K562 (cell line): ENCODE results near the gene CARMIL1. TPM values are rescaled to one million over a fixed set of nuclear protein-coding genes. Genes with fewer than 3 reads are reported as not detected.

Experiments used
- ATAC-seq: fragments of 200-7000 bp; cut with Tn5 transposase; 3 replicates; pipeline ENCODE4 v1.9.1; 2020; ENCODE audit warnings: moderate library complexity
- BruUV-seq: library from RNA; stranded (reverse); fragments of 400-500 nt; replicated peaks from 2 replicates; lab custom pipeline; 2021; lab: Mats Ljungman, UMichigan
- CTCF ChIA-PET: fragments of 300-600 bp; formaldehyde crosslinking; extraction: SDS; loops from one replicate; lab custom pipeline; 2021; ENCODE audit warnings: low intra/inter-chr PET ratio; lab: Yijun Ruan, JAX
- POLR2A ChIA-PET: fragments of 300-600, 350-650 bp; sonication (Branson Sonifier 250); formaldehyde crosslinking; extraction: SDS; loops from one replicate; lab custom pipeline; 2021; ENCODE audit warnings: antibody characterized with exemption, inconsistent platforms; lab: Yijun Ruan, JAX
- DNase-seq, 4 experiments: peaks; one replicate each; pipeline versions ENCODE4 v3.0.0 to v3.0.0-alpha.2; 2011 to 2018; ENCODE audit warnings: low spot score in 3 of 4, mixed read lengths in 3 of 4; ENCODE audit errors: extremely low read depth in 1 of 4
- FAIRE-seq: peaks from 2 replicates; lab custom pipeline; 2011; peaks lifted over from hg19 to GRCh38; lab: Jason Lieb, UNC
- H2AFZ ChIP-seq: 2 replicates; pipeline ENCODE4 v1.6.0; 2011; ENCODE audit warnings: low read depth, low read length, control low read depth, inconsistent platforms
- H3K27ac ChIP-seq: fragments of 200-600 bp; 3 replicates; pipeline ENCODE4 v1.8.0; 2011; ENCODE audit warnings: low read depth, mild to moderate bottlenecking, control low read depth, inconsistent platforms, low read length, moderate library complexity, mixed read lengths; ENCODE audit errors: extremely low read depth
- H3K27me3 ChIP-seq, 2 experiments: fragments of 300-600 bp in 1 of 2; 2 replicates in 1 of 2; 3 replicates in 1 of 2; pipeline versions ENCODE4 v1.6.0 to v1.8.0; 2011; ENCODE audit warnings: inconsistent platforms in 2 of 2, low read length in 2 of 2, mild to moderate bottlenecking in 1 of 2, mixed read lengths in 1 of 2, moderate library complexity in 1 of 2; ENCODE audit not compliant: control insufficient read depth in 2 of 2, insufficient read depth in 2 of 2
- H3K36me3 ChIP-seq: fragments of 300-600 bp; 3 replicates; pipeline ENCODE4 v1.8.0; 2011; ENCODE audit warnings: mild to moderate bottlenecking, low read length, inconsistent platforms; ENCODE audit not compliant: control insufficient read depth, insufficient read depth
- H3K4me1 ChIP-seq, 2 experiments: fragments of 200-600 bp in 1 of 2; replicated peaks in 1 of 2; 2 replicates in 1 of 2; 3 replicates in 1 of 2; pipeline versions ENCODE4 v1.5.1 to v1.8.0; 2011; ENCODE audit warnings: inconsistent platforms in 2 of 2, low read length in 2 of 2, mild to moderate bottlenecking in 1 of 2, mixed read lengths in 1 of 2, moderate library complexity in 1 of 2; ENCODE audit not compliant: control insufficient read depth in 2 of 2, insufficient read depth in 2 of 2
- H3K4me2 ChIP-seq: 2 replicates; pipeline ENCODE4 v1.6.1; 2011; ENCODE audit warnings: low read length, control low read depth, inconsistent platforms, mixed read lengths; ENCODE audit not compliant: insufficient read depth
- H3K4me3 ChIP-seq: fragments of 200-600 bp; sonication (generic), shearing (Covaris generic); 2 replicates; pipeline ENCODE4 v1.5.1; 2016; ENCODE audit warnings: control low read depth, inconsistent platforms
- H3K79me2 ChIP-seq: fragments of 200-600 bp; 3 replicates; pipeline ENCODE4 v1.8.0; 2011; ENCODE audit warnings: low read length, inconsistent platforms; ENCODE audit not compliant: control insufficient read depth, insufficient read depth
- H3K9ac ChIP-seq, 2 experiments: 2 replicates each; pipeline versions ENCODE4 v1.6.0 to v1.6.1; 2011; ENCODE audit warnings: low read depth in 2 of 2, low read length in 2 of 2, control low read depth in 1 of 2, inconsistent platforms in 1 of 2, mild to moderate bottlenecking in 1 of 2, mixed read lengths in 1 of 2; ENCODE audit not compliant: insufficient read depth in 1 of 2
- H3K9me1 ChIP-seq: one replicate; pipeline ENCODE4 v1.6.0; 2011; ENCODE audit warnings: inconsistent platforms, mild to moderate bottlenecking, low read length, moderate library complexity; ENCODE audit not compliant: control insufficient read depth, insufficient read depth
- H3K9me3 ChIP-seq: replicated peaks from 2 replicates; pipeline ENCODE4 v1.5.1; 2011; ENCODE audit warnings: low read depth, low read length, inconsistent platforms; ENCODE audit not compliant: control insufficient read depth, insufficient read depth
- H4K20me1 ChIP-seq: replicated peaks from 2 replicates; pipeline ENCODE4 v1.6.1; 2011; ENCODE audit warnings: low read length, inconsistent platforms, mixed read lengths; ENCODE audit not compliant: control insufficient read depth, insufficient read depth
- FOXK2 ChIP-seq, 2 experiments: fragments of 450-650 bp; IDR thresholded peaks in 1 of 2; conservative IDR thresholded peaks in 1 of 2; 2 replicates each; pipeline ENCODE4 v1.6.1; 2016; ENCODE audit warnings: low read depth in 2 of 2, mild to moderate bottlenecking in 1 of 2
- HDAC8 ChIP-seq: fragments of 450-650 bp; IDR thresholded peaks from 2 replicates; pipeline ENCODE4 v1.6.1; 2016; ENCODE audit warnings: mild to moderate bottlenecking, missing genetic modification characterization, moderate library complexity, missing compliant biosample characterization
- IFI16 ChIP-seq: fragments of 250-450 bp; sonication (Bioruptor Pico); IDR thresholded peaks from 2 replicates; pipeline ENCODE4 v2.1.2; 2022; ENCODE audit warnings: mild to moderate bottlenecking, inconsistent platforms
- MCM7 ChIP-seq, 2 experiments: fragments of 450-650 bp; IDR thresholded peaks; 2 replicates each; pipeline ENCODE4 v1.6.1; 2016 to 2018
- PHB2 ChIP-seq: fragments of 450-650 bp; IDR thresholded peaks from 2 replicates; pipeline ENCODE4 v1.6.1; 2017; ENCODE audit warnings: low read depth
- PHF20 ChIP-seq: fragments of 450-650 bp; IDR thresholded peaks from 2 replicates; pipeline ENCODE4 v1.6.1; 2018; ENCODE audit not compliant: partially characterized antibody
- SIN3B ChIP-seq: fragments of 450-650 bp; IDR thresholded peaks from 2 replicates; pipeline ENCODE4 v1.6.1; 2017; ENCODE audit warnings: low read depth, mild to moderate bottlenecking, moderate library complexity
- ZNF184 ChIP-seq: sonication (generic); formaldehyde crosslinking; IDR thresholded peaks from 2 replicates; pipeline ENCODE4 v1.5.0; 2020; ENCODE audit warnings: missing genetic modification reagents
- ZNF224 ChIP-seq: sonication (generic); formaldehyde crosslinking; IDR thresholded peaks from 2 replicates; pipeline ENCODE4 v1.8.0; 2022; ENCODE audit warnings: mild to moderate bottlenecking, missing genetic modification reagents
- WGBS: fragments of 100-300 bp; shearing (Covaris generic); methylation state at CpG from one replicate; pipeline ENCODE4 v1.1.6; 2016; ENCODE audit warnings: low coverage, mixed read lengths; ENCODE audit not compliant: insufficient coverage; ENCODE audit errors: missing lambda C conversion rate; 5-methylcytosine and 5-hydroxymethylcytosine counted together
- in situ Hi-C: fragments of 300-500 bp; cut with MboI; formaldehyde crosslinking; loops from 4 replicates; pipeline ENCODE4 v1.15.0; 2018; ENCODE audit warnings: inconsistent platforms, mixed read lengths
- intact Hi-C: fragments of 100-400 bp; cut with micrococcal nuclease; formaldehyde crosslinking; loops from 2 replicates; pipeline ENCODE4 v1.14.2; 2022
- polyA plus RNA-seq, 8 experiments: library from polyadenylated mRNA; depleted of rRNA in 4 of 8; stranded (reverse) in 5 of 8; unstranded in 3 of 8; fragments of >200 nt; fragmentation: Nextera tagmentation in 2 of 8; fragmentation: Illumina TruSeq in 1 of 8; extraction: Ambion mirVana in 2 of 8; extraction: Trizol in 1 of 8; gene quantifications; 2 replicates each; pipeline versions ENCODE4 v1.2.1 to v1.2.3, GENCODE V29; 2011 to 2014; ENCODE audit warnings: inconsistent platforms in 1 of 8, missing spikeins in 1 of 8
- total RNA-seq, 7 experiments: library from RNA; depleted of rRNA in 6 of 7; stranded (reverse); fragments of >200 nt in 6 of 7; fragmentation: Illumina TruSeq in 2 of 7; extraction: Trizol in 2 of 7; gene quantifications; 2 replicates each; pipeline versions ENCODE4 v1.2.1 to v1.2.3, GENCODE V29; 2011 to 2021; ENCODE audit warnings: low replicate concordance in 1 of 7
- TF ChIP-seq, protein P1 (sequence below), 2 experiments: fragments of 450-650 bp; IDR thresholded peaks; 2 replicates each; pipeline ENCODE4 v1.6.1; 2016; ENCODE audit warnings: mild to moderate bottlenecking in 2 of 2, borderline replicate concordance in 1 of 2, low read depth in 1 of 2, moderate library complexity in 1 of 2

Gene CARMIL1
- total and polyA plus RNA-seq, 9 of the 15 experiments (the other 6 are each of a cell fraction or from before 2014, with no cell fraction given): 0.04 to 0.32 (median 0.10) TPM; not detected in 1

GRCh38 chr6:25287941-25288340, 8.8 kb downstream of the CARMIL1 start (continued):
- no peak for TF ChIP-seq PHF20
- no peak for TF ChIP-seq PHB2
- no peak for TF ChIP-seq IFI16 (CRISPR knock-in tag)
- no peak for TF ChIP-seq SIN3B
- no peak for TF ChIP-seq HDAC8
- no peak for TF ChIP-seq FOXK2 (conservative IDR thresholded peaks at IDR 0.05 in 1 of 2, IDR thresholded peaks at IDR 0.05 in 1 of 2; ENCODE audit: low read depth in 2 of 2)
- no peak for TF ChIP-seq ZNF184 (CRISPR knock-in tag)

DNA sequence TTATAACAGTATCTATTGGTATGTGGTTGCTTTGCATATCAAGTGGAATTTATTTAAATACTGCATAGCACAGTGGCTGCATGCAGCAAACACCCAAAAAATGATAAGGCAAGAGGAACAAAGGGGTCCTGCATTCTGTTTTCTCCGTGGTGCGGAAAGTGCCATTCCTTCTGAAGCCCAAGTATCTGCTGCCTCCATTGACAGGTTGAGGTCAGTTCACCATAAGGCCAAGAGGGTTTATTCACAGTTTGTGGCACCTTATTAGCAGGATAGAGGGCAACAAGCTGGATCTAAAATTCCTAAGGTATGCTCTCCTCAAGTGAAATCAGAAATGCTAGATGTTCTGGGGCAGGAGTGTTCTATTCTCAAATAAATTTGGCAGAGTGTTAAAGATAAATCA, 9.3 kb downstream of the CARMIL1 start:
- POLR2A ChIA-PET: no interaction called here
- no peak overlapping the region for H2AFZ ChIP-seq

More for the DNA sequence above, 9.3 kb downstream of the CARMIL1 start:
- H3K4me3 ChIP-seq: no peak overlapping the region
- no peaks in the 10 kb centered on the region for H3K9me3 ChIP-seq
- intact Hi-C loops: no loop called here
- no peak overlapping the region for H3K27ac ChIP-seq
- peaks cover 0 to 4% of the 10 kb centered on the region in 2 experiments; a peak in 3 of 5 replicates for H3K27me3 ChIP-seq
- no peaks in the 10 kb centered on the region for H3K4me1 ChIP-seq
- DNase-seq: no peak
- H3K4me2 ChIP-seq: no peak overlapping the region
- CTCF ChIA-PET: no interaction called here
- TF ChIP-seq MCM7 (IDR thresholded peaks at IDR 0.05): no peak
- TF ChIP-seq, protein P1, sequence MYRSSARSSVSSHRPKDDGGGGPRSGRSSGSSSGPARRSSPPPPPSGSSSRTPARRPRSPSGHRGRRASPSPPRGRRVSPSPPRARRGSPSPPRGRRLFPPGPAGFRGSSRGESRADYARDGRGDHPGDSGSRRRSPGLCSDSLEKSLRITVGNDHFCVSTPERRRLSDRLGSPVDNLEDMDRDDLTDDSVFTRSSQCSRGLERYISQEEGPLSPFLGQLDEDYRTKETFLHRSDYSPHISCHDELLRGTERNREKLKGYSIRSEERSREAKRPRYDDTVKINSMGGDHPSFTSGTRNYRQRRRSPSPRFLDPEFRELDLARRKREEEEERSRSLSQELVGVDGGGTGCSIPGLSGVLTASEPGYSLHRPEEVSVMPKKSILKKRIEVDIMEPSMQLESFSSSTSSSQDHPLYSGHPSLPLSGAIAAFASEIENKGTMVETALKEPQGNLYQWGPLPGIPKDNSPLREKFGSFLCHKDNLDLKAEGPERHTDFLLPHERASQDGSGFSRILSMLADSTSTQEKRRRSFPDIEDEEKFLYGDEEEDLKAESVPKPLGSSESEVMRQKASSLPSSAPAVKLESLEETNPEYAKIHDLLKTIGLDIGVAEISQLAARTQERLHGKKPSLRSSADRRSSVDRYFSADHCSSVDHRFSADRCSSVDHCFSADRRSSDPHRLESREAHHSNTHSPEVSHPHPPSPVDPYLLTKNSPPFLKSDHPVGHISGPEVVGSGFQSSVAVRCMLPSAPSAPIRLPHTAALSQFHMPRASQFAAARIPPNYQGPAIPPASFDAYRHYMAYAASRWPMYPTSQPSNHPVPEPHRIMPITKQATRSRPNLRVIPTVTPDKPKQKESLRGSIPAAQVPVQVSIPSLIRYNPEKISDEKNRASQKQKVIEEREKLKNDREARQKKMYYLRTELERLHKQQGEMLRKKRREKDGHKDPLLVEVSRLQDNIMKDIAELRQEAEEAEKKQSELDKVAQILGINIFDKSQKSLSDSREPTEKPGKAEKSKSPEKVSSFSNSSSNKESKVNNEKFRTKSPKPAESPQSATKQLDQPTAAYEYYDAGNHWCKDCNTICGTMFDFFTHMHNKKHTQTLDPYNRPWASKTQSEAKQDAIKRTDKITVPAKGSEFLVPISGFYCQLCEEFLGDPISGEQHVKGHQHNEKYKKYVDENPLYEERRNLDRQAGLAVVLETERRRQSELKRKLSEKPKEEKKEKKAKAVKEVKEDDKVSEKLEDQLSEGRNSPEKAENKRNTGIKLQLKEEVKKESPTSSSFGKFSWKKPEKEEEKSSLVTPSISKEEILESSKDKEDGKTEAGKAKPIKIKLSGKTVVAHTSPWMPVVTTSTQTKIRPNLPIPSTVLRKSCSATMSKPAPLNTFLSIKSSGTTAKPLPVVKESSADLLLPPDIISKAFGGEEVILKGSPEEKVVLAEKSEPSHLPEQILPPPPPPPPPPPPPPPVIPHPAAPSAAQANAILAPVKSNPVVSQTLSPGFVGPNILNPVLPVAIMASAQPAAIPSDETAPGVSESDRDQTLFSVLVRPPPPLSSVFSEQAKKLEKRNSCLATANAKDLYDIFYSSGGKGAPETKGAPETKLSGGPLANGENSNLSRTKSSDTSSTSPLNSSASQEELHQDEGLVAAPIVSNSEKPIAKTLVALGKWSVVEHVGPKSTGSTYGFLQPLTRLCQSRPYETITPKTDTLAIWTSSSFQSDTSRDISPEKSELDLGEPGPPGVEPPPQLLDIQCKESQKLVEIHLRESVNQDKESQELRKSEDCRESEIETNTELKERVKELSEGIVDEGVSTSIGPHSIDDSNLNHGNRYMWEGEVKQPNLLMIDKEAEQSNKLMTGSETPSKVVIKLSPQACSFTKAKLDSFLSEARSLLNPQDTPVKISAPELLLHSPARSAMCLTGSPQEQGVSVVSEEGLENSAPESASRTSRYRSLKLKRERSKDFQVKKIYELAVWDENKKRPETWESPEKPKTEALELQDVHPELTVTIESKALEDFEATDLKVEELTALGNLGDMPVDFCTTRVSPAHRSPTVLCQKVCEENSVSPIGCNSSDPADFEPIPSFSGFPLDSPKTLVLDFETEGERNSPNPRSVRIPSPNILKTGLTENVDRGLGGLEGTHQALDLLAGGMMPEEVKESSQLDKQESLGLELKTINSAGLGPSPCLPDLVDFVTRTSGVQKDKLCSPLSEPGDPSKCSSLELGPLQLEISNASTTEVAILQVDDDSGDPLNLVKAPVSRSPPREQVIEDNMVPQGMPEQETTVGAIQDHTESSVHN (IDR thresholded peaks at IDR 0.05; ENCODE audit: borderline replicate concordance in 1 of 2, low read depth in 1 of 2): no peak
- no peak for TF ChIP-seq ZNF224 (CRISPR knock-in tag)
- TF ChIP-seq, all 486 proteins: peak for 0
- H3K36me3 ChIP-seq: no peaks in the 10 kb centered on the region
- in situ Hi-C loops: no loop called here
- no TSS peak for BruUV-seq
- no peak for ATAC-seq
- FAIRE-seq: no peak
- no peaks in the 10 kb centered on the region for H3K9me1 ChIP-seq
- WGBS: 4% methylated on average over 2 of the region's 2 CpGs
- H3K9ac ChIP-seq: no peak overlapping the region
- no peaks in the 10 kb centered on the region for H4K20me1 ChIP-seq
- H3K79me2 ChIP-seq: no peaks in the 10 kb centered on the region
